SJSA1 (cell line): ENCODE data around the gene LSG1. TPM values are rescaled to one million over a fixed set of nuclear protein-coding genes. Genes with fewer than 3 reads are reported as not detected.

Experiments
- DNase-seq, 2 experiments: peaks; one replicate each; pipeline ENCODE4 v3.0.0-alpha.2; 2015 to 2020; ENCODE audit warnings: low spot score in 2 of 2, low read depth in 1 of 2
- H3K27ac ChIP-seq: fragments of 250-450 bp; sonication (Bioruptor Pico); 2 replicates; pipeline ENCODE4 v1.5.1; 2020; ENCODE audit warnings: mild to moderate bottlenecking, moderate library complexity
- H3K27me3 ChIP-seq: fragments of 250-450 bp; sonication (Bioruptor Pico); replicated peaks from 2 replicates; pipeline ENCODE4 v1.5.1; 2020; ENCODE audit warnings: mild to moderate bottlenecking, moderate library complexity
- H3K36me3 ChIP-seq: fragments of 250-450 bp; sonication (Bioruptor Pico); 2 replicates; pipeline ENCODE4 v1.5.1; 2020; ENCODE audit warnings: mild to moderate bottlenecking
- H3K4me1 ChIP-seq: fragments of 250-450 bp; sonication (Bioruptor Pico); replicated peaks from 2 replicates; pipeline ENCODE4 v1.6.1; 2021; ENCODE audit warnings: mild to moderate bottlenecking
- H3K4me3 ChIP-seq: fragments of 250-450 bp; sonication (Bioruptor Pico); 2 replicates; pipeline ENCODE4 v1.5.1; 2020; ENCODE audit warnings: mild to moderate bottlenecking
- H3K9me3 ChIP-seq: fragments of 250-450 bp; sonication (Bioruptor Pico); replicated peaks from 2 replicates; pipeline ENCODE4 v1.5.1; 2020; ENCODE audit warnings: mild to moderate bottlenecking
- total RNA-seq: library from RNA; depleted of rRNA; stranded (reverse); fragments of >200 nt; shearing (Covaris generic); gene quantifications from 2 replicates; pipeline ENCODE4 v1.2.3, GENCODE V29; 2014

The LSG1 gene
- total RNA-seq, 1 experiment from 2014 or later, result 36.3 TPM

DNA sequence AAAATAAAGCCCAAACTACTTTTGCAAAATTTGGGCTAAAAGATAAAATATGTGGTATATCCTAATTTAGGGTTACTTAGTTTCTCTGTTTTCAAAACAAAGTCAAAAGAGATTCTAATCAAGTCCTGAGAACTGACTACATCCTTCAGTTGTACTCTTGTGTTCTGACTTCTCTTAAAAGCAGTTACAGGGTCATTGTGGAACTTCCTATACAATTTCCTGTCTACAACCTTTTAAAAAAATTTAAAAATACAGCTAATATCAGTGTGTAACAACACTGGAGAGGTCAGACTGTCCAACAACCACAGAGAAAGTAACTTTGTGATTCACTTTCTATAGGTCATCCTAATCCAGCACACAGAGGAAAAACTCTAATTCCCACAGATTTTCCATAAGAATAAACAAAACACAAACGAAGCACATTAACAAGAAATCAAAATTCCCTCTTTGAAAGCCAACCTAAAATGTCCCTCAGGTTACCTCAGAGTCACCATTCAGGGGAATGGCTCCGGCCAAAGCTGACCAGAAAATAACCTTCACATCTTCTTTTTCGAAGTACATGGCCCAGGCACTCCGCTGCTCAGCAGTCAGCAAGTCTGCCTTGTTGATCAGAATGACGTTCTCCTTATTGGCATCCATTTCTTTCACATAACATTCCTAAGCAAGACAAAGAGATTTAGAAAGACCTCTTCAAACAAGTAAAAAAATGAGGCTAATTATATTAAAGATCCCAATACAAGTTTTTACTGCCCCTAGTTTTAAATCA lies 13.3 kb downstream of the LSG1 start:
- H3K36me3 ChIP-seq, result peaks cover 51% of the 10 kb centered on the region
- peaks cover 4% of the 10 kb centered on the region; the same call in 1 of the 2 replicates for H3K4me1 ChIP-seq
- H3K27me3 ChIP-seq, result no peaks in the 10 kb centered on the region
- H3K27ac ChIP-seq, result no peak overlapping the region
- no peak overlapping the region for H3K4me3 ChIP-seq
- DNase-seq, result no peak
- H3K9me3 ChIP-seq, result no peaks in the 10 kb centered on the region

DNA sequence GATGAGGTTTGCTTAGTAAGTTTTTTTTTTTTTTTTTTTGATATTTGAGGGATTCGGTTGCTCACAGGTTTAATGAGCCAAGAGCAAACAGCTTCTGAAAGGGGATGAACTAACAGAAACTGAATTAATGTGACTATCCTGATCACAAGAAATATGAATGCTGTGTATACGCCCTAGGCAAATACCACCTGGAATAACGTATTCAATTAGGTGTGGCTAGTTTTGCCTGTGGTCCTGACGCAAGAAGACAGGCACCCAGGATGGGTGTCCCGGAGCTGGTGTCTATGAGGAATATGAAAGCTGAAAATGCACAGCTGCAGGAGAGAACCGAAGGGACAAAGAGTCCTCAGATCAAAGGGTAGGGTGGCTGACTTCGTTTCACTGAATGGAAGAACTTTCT lies 14.6 kb downstream of the LSG1 start:
- Histone ChIP-seq H3K36me3 (peaks cover 59% of the 10 kb centered on the region), H3K9me3 (no peaks in the 10 kb centered on the region), H3K4me1 (peaks cover 4% of the 10 kb centered on the region; the same call in 1 of the 2 replicates), H3K27ac (no peak overlapping the region), H3K27me3 (no peaks in the 10 kb centered on the region), H3K4me3 (no peak overlapping the region)
- no peak for DNase-seq

DNA sequence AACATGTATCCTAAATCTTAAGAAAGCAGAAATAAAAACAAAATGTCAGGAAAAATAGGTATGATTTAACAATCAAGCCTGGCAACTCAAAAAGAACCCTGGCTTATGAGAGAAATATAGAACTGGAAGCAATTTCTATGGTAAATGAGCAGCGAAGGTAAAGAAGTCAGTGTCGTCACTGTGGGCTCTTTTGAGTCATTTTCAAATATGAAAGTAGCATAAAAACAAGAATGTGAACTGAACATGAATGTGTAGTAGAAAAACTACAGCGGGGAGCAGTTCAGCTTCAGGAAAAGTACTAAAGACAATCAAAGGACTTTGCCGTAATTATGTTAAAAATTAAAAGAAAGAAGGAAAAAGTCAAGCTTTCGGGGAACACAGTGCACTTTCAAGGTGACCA lies 17.5 kb downstream of the LSG1 start:
- H3K27me3 ChIP-seq, result no peaks in the 10 kb centered on the region
- DNase-seq, result no peak
- no peak overlapping the region for H3K27ac ChIP-seq
- no peak overlapping the region for H3K4me3 ChIP-seq
- H3K4me1 ChIP-seq, result peaks cover 4% of the 10 kb centered on the region; the same call in 1 of the 2 replicates
- H3K36me3 ChIP-seq, result peaks cover 66% of the 10 kb centered on the region
- H3K9me3 ChIP-seq, result no peaks in the 10 kb centered on the region

DNA sequence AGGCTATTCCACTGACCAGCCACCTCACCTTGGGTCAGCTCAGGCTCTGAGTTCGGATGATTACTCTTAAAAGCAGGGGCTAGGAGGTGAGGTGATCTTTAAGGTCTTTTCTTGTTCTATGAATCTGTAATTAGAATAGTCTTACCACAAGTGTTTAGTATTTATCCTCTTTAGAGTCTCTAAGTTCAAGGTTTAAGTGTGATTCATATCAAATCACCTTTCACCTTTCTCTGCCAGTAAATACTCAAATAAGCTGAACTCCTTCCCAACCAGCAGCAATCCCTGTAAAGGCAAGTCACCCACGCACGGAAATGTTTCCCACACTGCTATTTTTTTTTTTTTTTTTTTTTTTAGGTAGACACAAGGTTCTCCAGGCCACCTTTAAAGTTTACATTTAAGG lies 24.2 kb downstream of the LSG1 start:
- Histone ChIP-seq H3K4me3 (no peak overlapping the region), H3K27ac (no peak overlapping the region), H3K9me3 (no peaks in the 10 kb centered on the region), H3K4me1 (no peaks in the 10 kb centered on the region), H3K27me3 (no peaks in the 10 kb centered on the region), H3K36me3 (peaks cover 71% of the 10 kb centered on the region)
- DNase-seq, result no peak

DNA sequence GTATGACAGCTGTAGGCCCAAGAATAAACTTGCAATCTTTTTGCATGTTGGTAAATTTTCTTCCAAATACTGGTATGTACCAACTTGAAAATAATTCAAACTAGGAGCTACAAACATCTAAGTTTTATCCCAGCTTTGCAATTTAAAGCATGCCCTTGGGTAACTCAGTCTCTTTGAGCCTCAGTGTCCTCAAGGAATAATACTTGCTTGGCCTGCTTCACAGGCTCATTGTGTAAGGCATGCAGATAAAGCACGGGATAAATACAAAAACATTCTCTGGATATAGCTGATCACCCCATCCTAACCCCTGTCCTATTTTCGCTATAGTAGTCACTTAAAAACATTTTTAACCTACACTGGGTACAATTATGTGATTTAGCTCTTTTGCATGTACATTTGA lies 29.2 kb downstream of the LSG1 start:
- peaks cover 47% of the 10 kb centered on the region for H3K36me3 ChIP-seq
- no peak overlapping the region for H3K27ac ChIP-seq
- DNase-seq, result no peak

DNA sequence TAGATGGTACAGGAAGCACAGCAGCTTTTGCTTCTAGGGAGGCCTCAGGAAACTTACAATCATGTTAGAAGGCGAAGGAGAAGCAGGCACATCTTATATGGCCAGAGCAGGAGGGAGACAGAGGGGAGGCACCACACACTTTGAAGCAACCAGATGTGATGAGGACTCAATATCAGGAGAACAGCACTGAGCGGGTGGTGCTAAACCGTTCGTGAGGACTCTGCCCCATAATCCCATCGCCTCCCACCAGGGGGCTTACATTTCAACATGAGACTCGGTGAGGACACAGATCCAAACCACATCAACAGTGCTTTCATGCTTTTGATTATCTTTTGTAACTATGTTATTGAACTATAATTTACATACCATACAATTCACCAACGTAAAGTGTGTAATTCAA lies 31.2 kb downstream of the LSG1 start:
- H3K4me1 ChIP-seq, result peaks cover 28% of the 10 kb centered on the region
- H3K36me3 ChIP-seq, result peaks cover 39% of the 10 kb centered on the region
- H3K9me3 ChIP-seq, result no peaks in the 10 kb centered on the region
- H3K4me3 ChIP-seq, result no peak overlapping the region
- peak in 1 of 2 experiments; percentile 66 for DNase-seq
- H3K27me3 ChIP-seq, result no peaks in the 10 kb centered on the region
- H3K27ac ChIP-seq, result 0 out of 2 replicates have a peak overlapping the region, but pooled peaks have one; percentile 6

More for the DNA sequence above, 29.2 kb downstream of the LSG1 start:
- Histone ChIP-seq H3K27me3 (no peaks in the 10 kb centered on the region), H3K4me1 (peaks cover 28% of the 10 kb centered on the region), H3K4me3 (no peak overlapping the region), H3K9me3 (no peaks in the 10 kb centered on the region)

DNA sequence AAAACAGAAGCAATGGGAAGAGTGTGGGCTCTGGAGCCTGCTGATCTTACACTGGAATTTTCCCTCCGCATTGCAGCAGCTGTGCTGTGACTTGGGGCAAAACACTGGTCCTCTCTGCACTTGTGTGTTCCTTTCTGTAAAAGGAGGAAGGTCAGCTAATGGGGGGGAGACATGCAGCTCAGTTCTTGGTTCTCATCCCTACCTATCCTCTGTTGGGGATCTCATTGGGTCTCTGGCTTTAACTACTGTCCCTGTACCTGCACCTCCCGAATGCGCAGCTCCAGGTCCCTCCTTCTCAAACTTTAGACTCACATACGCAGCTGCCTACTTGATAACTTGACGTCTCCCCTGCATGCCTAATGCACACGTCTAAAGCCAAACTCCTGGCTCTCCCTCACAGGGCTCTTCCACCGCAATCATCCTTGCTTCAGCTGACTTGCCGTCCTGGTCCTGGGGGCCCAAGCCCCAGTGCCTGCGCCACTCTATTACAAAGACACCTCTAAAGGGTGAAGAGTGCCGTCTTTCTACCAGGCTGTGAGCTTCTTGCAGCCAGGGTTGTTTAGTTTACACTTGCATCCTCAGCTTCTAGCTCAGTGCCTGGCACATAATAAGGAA lies 32.9 kb downstream of the LSG1 start:
- H3K27me3 ChIP-seq, result no peaks in the 10 kb centered on the region
- H3K27ac ChIP-seq, result no peak overlapping the region
- peaks cover 28% of the 10 kb centered on the region for H3K4me1 ChIP-seq
- H3K9me3 ChIP-seq, result no peaks in the 10 kb centered on the region
- DNase-seq, result no peak
- peaks cover 27% of the 10 kb centered on the region for H3K36me3 ChIP-seq
- no peak overlapping the region for H3K4me3 ChIP-seq

DNA sequence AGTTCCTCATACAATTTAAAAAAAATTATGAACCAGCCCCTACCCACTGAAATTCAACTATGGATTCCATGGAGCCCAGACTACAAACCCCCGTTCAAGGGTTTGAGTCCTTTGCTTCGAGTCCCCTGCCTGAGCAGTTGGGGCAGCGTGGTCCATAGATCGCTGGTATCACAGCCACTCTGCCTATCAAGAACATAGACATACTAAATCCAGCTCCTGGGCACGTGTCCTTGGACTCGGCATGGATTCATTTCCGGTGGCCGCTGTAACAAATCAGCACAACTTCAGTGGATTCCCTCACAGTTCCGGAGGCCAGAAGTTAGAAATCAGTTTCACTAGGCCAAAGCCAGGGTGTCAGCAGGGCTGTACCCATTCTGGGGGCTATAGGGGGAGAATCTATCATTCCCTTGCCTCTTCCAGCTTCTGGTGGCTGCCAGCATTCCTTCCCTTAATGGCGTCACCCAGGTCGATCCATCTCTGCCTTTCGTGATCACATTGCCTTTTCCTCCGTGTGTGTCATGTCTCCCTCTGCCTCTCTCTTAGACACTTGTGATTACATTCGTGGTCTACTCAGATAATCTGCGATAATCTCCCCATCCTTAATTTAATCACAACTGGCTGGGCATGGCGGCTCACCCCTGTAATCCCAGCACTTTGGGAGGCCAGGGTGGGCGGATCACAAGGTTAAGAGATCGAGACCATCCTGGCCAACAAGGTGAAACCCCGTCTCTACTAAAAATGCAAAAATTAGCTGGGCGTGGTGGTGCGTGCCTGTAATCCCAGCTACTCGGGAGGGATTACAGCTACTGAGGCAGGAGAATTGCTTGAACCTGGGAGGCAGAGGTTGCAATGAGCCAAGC lies 34.2 kb downstream of the LSG1 start:
- H3K4me3 ChIP-seq, result no peak overlapping the region
- H3K27me3 ChIP-seq, result no peaks in the 10 kb centered on the region
- H3K4me1 ChIP-seq, result peaks cover 31% of the 10 kb centered on the region
- no peaks in the 10 kb centered on the region for H3K9me3 ChIP-seq
- H3K27ac ChIP-seq, result no peak overlapping the region
- no peak for DNase-seq
- peaks cover 14% of the 10 kb centered on the region for H3K36me3 ChIP-seq

DNA sequence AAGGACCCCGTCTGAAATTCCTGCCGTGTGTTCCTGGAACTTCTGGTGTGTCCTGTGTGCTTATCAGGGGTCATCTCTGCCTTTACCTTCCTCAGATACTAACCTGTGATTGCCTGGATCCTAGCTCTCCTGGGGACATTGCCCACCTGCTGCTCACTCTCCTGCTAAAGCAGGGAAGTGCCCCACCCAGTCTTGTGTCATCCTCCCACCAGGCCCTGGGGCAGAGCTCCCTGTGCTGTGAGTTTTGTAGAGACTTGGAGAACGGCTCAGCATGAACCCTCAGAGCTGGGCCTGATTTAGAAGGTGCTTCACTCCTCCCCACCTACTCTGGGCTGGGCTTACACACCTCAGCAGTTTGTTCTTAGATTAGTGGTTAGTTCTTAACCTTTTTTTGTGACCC lies 34.9 kb downstream of the LSG1 start:
- H3K27me3 ChIP-seq, result no peaks in the 10 kb centered on the region
- H3K9me3 ChIP-seq, result no peaks in the 10 kb centered on the region
- H3K27ac ChIP-seq, result no peak overlapping the region
- no peak overlapping the region for H3K4me3 ChIP-seq
- H3K36me3 ChIP-seq, result peaks cover 13% of the 10 kb centered on the region
- H3K4me1 ChIP-seq, result peaks cover 35% of the 10 kb centered on the region
- no peak for DNase-seq

DNA sequence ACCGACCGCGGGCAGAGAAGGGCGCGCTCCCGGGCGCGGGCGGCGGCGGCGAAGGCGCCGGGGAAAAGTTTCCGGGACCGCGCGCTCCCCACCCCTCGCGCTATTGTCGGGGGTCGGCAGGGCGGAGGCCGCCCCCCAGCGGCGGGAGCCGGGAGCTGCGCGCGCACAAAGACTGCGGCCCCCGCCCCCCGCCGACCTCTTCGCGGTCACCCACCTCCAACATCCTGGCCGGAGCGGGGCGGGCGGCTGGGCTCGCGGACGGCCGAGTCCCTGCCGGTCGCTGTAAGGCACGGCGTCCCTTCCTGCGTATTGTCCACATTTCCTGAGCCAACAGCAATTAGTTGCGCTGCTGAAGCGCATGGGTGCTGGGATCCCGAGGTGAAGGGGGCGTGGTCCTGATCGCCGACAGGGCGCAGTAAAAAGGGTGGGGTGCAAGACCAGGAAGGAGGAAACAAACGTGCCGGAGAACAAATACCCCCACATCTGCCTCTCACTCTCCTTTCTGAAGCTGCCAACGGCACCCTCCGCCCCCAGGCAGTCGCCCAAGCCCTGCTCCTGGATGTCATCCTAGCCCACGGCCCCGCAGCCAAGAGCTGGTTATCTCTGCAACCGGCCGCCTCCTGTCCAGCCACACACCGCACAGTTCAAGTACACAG lies 38.5 kb downstream of the LSG1 start, which contains the start of gene TMEM44:
TSS of gene TMEM44 (minus strand) at position 71 of the 656 bp plus-strand sequence. CDS start 204 bp downstream, outside the sequence.
- peak; percentile 86 to 92 for DNase-seq
- H3K4me1 ChIP-seq, result peaks cover 7% of the 10 kb centered on the region; the same call in 1 of the 2 replicates
- H3K27me3 ChIP-seq, result no peaks in the 10 kb centered on the region
- H3K27ac ChIP-seq, result peak within 1 kb of the TSS; percentile 23
- H3K4me3 ChIP-seq, result peak within 1 kb of the TSS; percentile 77
- peaks cover 18% of the 10 kb centered on the region for H3K36me3 ChIP-seq
- no peaks in the 10 kb centered on the region for H3K9me3 ChIP-seq

DNA sequence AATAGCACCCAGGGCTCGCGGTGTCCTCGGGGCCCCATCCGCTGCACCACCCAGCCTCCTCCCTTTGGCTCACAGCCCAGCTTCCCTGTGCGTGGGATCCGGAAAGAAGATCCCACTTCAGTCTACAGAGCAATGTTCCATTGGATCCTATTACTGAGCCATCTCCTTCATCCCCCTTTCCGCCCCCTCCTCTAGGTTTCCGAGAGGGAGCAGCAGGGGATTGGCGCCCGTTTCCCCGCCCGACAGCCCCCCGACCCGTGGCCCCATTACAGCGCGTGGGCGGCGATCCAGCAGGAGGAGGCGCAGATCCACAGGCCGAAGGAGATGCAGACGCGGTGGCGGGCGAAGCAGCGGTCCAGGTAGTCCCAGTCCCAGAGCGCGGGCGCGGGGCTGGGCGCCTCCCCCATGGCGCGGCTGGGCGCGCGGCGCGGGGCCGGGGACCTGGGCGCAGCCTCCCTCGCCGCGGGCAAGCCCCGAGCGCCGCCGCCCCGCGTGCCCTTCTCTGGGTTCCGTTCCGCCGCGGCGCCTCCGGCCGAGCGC lies 39.1 kb downstream of the LSG1 start:
- DNase-seq, result peak in 1 of 2 experiments; percentile 24
- peaks cover 24% of the 10 kb centered on the region for H3K36me3 ChIP-seq
- peak overlapping the region; percentile 77 for H3K4me3 ChIP-seq
- 0 out of 2 replicates have a peak overlapping the region, but pooled peaks have one; percentile 23 for H3K27ac ChIP-seq
- no peaks in the 10 kb centered on the region for H3K9me3 ChIP-seq
- H3K4me1 ChIP-seq, result peaks cover 7% of the 10 kb centered on the region; the same call in 1 of the 2 replicates
- no peaks in the 10 kb centered on the region for H3K27me3 ChIP-seq

DNA sequence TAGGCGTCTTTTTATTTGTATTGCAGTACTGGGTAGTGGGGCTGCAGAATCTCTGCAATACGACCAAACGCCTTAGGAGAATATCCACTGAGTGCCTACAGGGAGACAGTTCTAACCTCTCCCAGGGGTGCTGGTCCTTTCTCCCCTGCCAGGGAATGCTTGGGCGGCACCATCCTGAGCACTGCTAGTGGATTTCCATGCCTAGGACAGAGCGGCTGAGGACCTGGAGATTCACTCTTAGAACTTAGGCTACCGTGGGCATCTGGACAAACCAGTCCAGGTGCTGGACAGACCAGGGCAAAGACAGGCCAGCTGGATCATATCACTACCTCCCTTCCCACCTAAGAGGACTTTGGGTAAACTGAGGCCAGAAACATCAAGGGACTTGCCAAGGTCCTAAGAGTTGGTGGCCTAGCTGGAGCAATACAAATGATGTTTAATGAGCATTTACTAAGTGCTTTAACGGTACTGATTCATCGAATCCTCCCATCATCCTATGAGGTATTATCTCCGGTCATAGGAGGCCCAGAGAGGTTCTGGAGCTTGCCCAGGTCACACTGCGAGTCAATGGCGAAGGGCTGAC lies 39.7 kb downstream of the LSG1 start:
- peak overlapping the region; percentile 77 for H3K4me3 ChIP-seq
- H3K27me3 ChIP-seq, result no peaks in the 10 kb centered on the region
- H3K9me3 ChIP-seq, result no peaks in the 10 kb centered on the region
- H3K27ac ChIP-seq, result no peak overlapping the region
- H3K4me1 ChIP-seq, result peaks cover 7% of the 10 kb centered on the region; the same call in 1 of the 2 replicates
- H3K36me3 ChIP-seq, result peaks cover 30% of the 10 kb centered on the region
- DNase-seq, result no peak
